GM19397 (cell line): ENCODE data around the gene SPATA16.
"Not testable (repeated sequence)": the region's sequence is repeated elsewhere in the genome, so short reads cannot be mapped to it uniquely, and the experiment has no call there.

Experiments used
- ATAC-seq: cut with Tn5 transposase; IDR thresholded peaks from one replicate; pipeline ENCODE4 v1.9.1; 2021; ENCODE audit warnings: mild to moderate bottlenecking, moderate library complexity; ENCODE audit not compliant: unreplicated experiment

The SPATA16 gene, protein sequence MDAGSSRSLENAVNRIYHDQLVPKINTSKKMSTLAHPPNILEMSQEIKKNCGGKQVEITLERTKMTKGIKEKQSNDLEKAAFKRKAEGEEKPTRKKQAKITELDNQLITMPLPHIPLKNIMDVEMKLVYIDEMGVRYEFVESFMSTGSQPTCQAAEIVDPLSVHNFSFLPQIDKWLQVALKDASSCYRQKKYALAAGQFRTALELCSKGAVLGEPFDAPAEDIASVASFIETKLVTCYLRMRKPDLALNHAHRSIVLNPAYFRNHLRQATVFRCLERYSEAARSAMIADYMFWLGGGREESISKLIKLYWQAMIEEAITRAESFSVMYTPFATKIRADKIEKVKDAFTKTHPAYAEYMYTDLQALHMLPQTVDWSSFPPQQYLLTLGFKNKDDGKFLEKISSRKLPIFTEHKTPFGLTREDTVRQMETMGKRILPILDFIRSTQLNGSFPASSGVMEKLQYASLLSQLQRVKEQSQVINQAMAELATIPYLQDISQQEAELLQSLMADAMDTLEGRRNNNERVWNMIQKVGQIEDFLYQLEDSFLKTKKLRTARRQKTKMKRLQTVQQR

DNA sequence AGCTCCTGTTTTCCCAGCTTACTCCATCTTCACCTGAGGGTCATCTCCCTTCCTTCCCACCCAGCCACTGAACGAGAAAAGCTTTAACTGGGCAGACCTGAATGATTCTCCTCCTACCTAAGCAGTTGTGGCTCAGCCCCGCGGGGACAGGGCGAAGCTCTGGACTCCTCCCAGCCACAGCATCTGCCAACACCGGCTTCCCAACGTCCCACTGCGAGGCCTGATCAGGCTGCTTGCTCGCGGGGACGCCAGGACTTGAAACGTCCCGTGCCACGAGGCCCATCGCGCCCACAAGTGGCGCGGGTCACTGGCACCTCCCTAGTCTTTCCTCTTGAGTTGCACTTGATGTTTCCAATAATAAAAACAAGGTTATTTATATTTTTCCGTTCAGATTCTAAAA, at the start of gene SPATA16:
TSS of gene SPATA16 (minus strand) at position 250 of the 400 bp plus-strand sequence. CDS start 23,504 bp downstream, outside the sequence.
- no peak for ATAC-seq

DNA sequence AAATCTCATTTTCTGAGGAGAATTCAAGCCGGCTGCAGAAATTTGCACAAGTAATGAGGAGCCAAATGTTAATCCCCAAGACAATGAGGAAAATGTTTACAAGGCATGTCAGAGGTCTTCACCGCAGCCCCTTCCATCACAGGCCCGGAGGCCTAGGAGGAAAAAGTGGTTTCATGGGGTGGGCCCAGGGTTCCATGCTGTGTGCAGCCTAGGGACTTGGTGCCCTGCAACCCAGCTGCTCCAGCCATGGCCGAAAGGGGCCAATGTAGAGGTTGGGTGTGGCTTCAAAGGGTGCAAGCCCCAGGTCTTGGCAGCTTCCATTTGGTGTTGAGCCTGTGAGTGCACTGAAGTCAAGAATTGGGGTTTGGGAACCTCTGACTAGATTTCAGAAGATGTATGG, 42.0 kb upstream of the SPATA16 start:
- ATAC-seq: not testable (repeated sequence)

DNA sequence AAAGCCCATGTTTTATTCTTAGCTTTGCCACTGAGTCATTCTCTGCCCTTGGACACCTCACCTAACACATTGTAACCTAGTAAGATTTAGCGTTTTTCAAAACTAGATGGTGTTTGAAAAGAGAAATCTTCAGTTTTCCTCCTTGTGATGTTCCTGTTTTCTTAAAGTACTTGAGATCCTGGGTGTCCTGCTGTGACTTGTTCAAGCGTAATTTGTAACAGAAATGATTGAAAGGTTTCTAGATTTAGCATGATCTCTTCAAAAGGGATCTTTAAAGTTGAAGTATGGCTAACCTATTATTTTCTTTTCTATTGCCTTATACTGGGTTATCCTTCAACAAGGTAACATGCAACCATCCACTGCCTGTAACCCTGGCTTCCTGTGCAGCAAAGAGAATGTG, 32.6 kb upstream of the SPATA16 start:
- ATAC-seq: no peak

DNA sequence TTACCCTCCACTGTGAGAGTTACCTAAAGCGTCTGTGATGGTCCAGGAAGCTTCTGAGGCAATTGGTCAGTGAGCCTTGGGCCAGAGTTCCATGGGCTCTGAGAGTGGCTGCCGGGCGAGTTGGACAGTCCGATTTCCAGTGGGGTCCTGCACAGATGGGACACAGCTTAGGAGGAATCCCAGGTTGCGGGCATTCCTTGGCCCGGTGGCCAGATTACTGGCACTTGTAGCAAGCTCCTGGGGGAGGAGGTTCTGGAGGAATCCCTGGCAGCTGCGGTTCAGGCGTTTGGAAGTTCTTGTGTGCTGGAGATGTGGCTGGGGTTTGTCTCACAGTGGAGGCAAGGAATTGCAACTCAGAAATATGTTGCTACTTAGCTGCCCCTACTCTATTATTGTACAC, 18.1 kb upstream of the SPATA16 start:
- ATAC-seq: not testable (repeated sequence)

DNA sequence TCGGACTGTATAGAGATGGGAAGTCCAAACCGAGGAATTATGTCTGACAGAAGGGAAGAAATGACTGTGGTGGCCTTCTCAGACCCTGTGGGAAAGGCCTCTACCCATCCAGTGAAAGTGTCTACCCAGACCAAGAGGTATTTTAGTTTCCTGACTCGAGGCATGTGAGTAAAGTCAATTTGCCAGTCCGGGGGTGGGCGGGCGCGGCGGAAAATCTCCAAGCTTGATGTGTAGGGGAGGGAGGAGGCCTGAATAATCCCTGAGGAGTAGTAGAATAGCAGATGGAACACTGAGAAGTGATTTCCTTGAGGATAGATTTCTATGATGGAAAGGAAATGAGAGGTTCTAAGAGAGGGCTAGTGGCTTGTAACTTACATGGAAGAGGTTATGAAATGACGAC, 15.5 kb upstream of the SPATA16 start:
- not testable (repeated sequence) for ATAC-seq

DNA sequence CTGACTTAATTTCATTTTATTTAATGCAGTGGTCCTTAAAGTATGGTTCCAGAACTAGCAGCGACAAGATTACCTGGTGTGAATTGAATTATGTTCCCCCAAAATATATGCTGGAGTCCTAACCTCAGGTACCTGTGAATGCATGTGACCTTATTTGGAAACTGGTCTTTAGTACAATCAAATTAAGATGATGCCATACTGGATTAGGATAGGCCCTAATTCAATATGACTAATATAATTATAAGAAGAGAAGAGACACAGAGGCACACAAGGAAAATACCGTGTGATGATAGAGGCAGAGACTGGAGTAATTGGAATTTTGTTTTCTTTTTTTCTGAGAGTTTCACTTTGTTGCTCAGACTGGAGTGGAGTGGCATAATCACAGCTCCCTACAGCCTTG, 12.6 kb upstream of the SPATA16 start:
- no peak for ATAC-seq

DNA sequence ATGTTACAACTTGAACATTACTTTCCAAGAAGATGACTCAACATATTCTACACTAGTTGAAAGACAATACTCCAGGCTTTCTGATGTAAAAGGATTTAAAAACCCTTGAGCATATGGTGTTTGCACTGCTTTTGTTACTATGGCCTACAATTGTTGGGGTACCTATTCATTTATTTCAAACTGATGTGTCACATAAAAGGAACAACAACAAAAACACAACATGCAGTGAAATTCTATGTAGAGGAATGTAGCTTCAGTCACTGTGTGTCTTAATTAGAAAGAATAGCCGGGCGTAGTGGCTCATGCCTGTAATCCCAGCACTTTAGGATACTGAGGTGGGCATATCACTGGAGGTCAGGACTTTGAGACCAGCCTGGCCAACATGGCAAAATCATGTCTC, 1.6 kb downstream of the SPATA16 start:
- ATAC-seq: no peak

DNA sequence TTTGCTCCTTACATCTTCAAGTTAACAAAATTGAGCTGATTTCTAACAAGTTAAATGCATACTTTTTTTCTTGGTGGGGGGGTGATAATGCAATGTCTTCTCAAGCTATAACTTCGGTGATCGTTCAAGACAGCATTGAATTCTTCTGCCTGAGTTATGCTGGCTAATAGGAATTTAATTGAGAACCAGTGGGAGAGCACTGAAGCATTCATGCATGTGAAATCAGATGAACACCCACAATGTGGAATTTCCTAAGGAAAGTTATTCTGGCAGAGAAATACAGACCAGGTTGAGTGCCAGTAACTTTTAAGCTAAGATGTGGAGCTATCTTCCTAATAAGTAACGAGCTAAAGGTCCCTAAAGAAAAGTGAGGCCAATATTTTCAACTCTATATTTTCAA, 3.0 kb downstream of the SPATA16 start:
- no peak for ATAC-seq

DNA sequence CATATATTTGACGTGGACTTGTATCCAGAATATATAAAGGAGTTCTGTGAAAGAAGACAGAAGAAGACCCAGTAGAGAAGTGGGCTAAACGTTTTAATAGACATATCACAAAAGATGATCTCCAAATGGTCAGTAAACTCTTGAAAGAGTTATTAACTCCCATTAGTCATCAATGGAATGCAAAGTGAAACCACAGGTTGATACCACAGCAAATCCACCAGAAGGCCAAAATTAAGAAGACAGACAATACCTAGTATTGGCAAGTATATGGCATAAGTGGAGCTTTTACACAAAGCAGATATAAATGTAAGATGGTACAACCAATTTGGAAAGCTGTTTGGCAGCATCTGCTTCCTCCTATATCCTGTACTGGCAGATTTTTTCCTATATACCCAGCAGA, 6.0 kb downstream of the SPATA16 start:
- ATAC-seq: no peak

DNA sequence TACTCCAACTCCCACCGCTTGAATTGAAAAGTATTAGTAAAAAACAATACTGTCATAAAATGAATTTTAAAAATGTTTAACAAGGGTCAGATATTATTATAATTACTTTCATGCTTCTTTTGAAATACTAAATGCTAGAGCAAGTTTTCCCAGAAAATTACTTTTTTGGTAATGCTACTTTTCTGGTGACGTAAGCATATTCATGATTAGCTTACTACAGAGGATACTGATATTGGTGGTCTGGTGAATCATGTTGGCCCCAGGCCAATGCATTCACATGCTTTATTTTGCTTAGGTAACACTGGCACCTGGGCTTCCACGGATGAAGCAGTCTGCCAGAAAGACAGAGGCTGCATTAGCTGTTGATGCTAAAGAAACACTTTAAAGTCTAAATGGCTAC, 12.4 kb downstream of the SPATA16 start:
- no peak for ATAC-seq

DNA sequence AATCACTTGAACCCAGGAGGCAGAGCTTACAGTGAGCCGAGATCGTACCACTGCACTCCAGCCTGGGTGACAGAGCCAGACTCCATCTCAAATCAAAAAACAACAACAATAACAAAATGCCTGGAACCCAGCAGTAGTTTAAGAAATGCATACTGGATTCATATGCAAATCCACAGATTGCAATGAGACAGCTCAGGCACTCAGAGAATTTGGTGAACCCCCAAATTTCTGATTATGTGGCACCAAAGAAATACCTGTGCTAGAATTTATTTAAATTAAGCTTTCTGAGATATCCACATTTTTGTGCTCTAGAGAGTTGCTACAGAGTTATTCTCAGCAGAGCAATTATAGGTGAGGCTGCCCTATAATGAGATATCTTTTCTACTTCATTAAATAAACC, 29.7 kb downstream of the SPATA16 start:
- no peak for ATAC-seq

DNA sequence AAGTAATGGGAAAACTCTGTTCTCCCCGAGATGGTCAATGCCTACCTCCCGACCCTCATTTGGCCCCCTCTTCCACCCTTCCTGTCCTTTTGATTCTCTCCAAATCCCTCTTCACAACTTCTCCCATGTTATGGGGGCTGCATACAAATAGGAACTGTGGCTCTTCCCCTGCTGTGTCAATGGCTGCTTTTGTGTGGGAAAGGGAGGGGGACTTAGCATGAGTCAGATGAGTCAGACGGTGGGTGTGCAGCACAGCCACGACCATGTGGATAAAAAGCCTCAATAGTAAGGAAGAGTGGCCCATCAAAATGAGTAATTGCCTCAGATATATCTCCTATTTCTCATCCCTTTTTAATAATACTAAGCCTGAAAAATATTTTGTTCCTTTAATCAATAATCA, 31.9 kb downstream of the SPATA16 start:
- ATAC-seq: no peak

DNA sequence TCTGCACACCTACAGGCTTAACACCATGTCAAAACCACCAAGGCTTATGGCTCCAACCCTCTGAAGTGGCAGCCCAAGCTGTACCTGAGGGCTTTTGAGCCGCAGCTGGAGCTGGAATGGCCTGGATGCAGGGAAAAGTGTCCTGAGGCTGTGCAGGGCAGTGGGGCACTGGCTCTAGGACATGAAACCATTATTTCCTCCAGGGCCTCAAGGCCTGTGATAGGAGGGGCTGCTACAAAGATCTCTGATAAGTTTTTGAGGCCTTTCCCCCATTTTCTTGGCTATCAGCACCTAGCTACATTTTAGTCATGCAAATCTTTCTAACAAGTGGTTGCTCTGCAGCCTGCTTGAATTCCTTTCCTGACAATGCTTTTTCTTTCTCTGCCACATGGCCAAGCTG, 37.6 kb downstream of the SPATA16 start:
- ATAC-seq: no peak

DNA sequence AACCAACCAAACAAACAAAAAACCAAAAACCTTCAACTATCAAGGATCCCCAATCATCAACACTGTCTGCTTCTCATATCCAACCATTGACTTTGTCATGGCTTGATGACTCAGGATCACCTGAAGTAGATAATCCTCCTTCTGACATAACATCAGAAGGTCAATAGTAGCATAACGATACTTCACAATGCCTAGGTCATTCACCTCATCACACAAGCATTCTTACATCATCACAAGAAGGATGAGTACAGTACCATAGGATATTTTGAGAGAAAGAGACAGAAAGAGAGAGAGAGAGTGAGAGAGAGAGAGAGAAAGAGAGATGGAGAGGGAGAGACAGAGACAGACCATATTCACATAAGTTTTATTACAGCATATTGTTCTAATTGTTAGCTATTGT, 42.1 kb downstream of the SPATA16 start:
- ATAC-seq: no peak

DNA sequence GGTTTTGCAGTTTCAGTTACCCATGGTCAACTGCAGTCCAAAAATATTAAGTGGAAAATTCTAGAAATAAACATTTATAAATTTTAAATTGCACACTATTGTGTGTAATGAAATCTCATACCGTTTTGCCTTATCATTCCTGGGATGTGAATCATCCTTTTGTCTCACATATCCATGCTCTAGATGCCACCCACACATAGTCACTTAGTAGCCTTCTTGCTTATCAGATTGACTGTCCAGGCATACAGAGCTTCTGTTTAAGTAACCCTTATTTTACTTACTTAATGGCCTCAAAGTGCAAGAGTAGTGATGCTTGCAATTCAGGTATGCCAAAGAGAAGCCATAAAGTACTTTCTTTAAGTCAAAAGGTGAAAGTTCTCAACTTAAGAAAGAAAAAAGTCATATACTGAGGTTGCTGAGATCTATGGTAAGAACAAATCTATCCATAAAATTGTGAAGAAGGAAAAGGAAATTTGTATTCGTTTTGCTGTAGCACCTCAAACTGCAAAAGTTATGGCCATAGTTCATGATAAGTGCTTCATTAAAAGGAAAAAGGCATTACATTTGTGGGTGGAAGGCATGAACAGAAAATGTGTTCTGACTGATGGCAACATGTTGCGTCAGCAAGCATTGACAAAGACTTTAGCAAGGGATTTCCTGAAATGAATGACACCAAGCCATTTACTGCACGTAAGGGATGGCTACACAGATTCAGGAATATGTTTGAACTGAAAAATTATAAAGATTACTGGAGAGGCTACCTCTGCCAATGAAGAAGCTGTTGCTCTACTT, 43.8 kb downstream of the SPATA16 start:
- no peak for ATAC-seq

DNA sequence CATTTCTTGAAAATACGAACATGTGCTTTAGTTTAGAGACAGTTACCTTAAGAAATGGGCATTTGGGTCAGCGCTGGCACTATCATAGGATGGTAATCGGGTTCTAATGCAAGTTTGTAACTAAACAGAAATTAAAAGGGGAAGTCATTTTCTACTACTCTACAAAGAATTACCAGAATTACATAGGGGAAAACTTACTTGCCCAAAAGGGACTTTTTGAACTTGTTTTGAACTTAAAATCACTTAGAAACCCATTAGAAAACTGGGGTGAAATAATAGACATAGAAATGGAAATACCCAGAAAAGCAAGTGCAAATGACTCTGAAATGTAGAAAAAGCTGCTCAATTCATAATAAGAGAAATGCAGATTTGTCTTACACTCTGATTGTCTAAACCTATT, 44.9 kb downstream of the SPATA16 start:
- no peak for ATAC-seq

DNA sequence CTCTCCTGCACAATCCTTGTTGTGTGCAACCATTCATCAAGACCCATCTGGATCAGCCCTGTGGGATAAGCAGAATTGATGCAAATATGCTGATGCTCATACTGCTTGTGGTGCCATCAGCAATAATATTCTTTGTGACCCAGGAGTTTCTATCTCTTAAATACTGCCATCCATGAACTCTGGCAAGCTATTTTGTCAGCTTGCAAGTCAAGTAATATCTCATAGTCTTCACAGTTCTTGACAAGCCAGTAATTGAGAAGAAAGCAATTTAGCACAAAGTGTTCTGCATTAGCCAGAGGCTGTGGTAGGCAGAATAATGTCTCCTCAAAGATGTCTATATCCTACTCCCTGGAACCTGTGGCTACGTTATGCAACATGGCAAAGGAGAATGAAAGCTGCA, 49.0 kb downstream of the SPATA16 start:
- ATAC-seq: no peak

DNA sequence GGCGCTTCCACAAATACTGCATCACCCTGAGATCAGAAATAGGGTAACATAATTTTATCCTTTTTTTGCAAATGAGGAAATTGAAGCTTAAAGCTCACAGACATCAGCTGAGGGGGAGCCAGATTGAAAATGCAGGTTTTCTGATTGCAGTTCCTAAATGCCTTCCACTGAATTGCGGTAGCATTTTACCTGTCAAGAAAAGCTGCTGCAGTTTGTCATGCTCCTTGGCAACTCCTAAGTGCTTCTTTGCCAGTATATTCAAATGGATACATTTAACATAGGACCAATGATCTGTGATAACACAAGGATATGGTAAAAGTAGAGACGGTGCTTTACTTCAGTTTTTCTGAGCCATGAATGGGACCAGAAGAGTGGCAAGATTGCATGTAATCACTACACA, 50.5 kb downstream of the SPATA16 start:
- no peak for ATAC-seq

DNA sequence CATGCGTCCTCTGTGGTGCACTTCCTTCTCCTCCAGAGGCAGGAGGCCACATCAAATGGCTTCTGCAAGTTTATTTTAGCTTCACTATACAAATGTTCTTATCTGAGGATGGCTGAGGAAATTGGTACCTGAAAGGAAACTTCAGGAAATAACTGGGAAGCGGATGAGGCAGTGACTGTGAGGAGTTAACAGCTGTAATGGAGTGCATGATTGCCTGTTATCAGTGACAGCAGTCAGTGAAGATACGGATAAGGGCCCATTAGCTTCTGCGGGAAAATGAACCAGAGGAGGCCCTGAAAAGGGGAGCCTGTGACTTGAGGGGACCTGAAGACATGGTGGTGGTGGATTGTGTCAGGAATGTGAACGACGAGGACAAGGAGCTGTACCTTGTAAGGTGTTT, 51.8 kb downstream of the SPATA16 start:
- ATAC-seq: no peak

DNA sequence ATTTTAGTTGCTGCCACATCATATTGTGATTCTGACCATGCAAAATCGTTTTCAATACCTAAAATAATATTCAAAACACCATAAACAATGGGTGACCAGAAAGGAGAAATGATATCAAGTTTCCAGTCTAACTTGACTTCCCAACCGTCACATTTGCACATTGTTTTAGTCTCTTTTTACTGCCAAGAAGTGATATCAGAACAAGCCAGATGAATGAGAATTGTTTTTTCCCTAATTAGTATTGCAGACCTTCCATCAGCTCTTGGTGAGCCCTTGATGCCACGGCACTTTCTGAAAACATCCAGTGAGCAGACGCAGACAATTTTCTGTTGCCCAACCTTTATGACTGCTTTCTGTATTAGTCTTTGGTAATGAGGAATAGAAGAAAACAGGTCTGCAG, 62.5 kb downstream of the SPATA16 start:
- ATAC-seq: no peak

DNA sequence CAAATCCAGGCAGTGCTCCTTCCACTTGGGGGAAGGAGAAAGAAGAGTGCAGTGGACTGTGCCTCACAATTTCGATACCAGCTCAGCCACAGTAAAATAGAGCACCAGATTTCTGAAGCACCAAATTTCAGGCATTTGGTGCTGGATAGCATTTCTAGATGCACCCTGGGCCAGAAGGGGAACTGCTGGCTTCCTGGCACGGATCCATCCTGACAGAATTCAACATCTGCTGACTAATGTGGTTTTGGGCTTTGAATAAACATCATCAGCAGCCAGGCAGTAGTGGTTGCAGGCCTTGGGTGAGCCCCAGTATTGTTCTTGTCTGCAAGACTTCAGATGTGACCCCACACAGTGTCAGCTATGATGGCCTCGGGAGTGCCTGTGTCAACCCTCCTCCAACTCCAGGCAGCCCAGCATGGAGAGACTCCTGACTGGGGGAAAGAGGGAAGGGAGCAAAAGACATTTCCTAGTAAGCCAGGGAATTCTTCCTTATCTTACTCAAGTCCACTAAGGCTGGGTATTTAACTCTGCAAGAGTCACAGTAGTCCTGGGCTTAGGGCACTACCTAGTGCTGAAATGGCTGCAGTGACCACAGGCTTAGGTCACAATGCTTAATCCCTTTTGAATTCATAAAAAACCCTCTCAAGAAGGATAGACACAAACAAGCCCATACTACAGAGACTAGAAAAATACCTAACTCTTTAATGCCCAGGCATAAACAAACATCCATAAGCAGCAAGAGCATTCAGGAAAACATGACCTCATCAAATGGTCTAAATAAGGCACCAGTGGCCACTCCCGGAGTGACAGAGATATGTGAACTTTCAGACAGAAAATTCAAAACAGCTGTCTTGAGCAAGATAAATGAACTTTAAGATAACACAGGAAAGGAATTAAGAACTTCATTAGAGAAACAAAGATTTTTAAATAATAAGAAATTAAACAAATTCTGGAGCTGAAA, 74.7 kb downstream of the SPATA16 start:
- no peak for ATAC-seq
